Neural progenitor cell (in vitro differentiated cells): ENCODE data around the gene C6orf89. TPM values are rescaled to one million over a fixed set of nuclear protein-coding genes. Genes with fewer than 3 reads are reported as not detected.

Experiments
- DNase-seq: peaks from one replicate; pipeline ENCODE4 v3.0.0-alpha.2; 2016; ENCODE audit warnings: low spot score
- H2AFZ ChIP-seq: fragments of 200-600 bp; sonication (generic); replicated peaks from 2 replicates; pipeline ENCODE4 v1.6.1; 2016; ENCODE audit warnings: antibody characterized with exemption
- H3F3A ChIP-seq: fragments of 200-600 bp; sonication (generic); 2 replicates; pipeline ENCODE4 v1.6.1; 2016; ENCODE audit warnings: antibody characterized with exemption, low read depth
- H3K27ac ChIP-seq: fragments of 200-600 bp; sonication (generic); 2 replicates; pipeline ENCODE4 v1.5.1; 2016; ENCODE audit warnings: mild to moderate bottlenecking
- H3K27me3 ChIP-seq: fragments of 200-600 bp; sonication (generic); 2 replicates; pipeline ENCODE4 v1.6.1; 2016; ENCODE audit warnings: mild to moderate bottlenecking, moderate library complexity
- H3K36me3 ChIP-seq: fragments of 200-600 bp; sonication (generic); 2 replicates; pipeline ENCODE4 v1.5.1; 2016
- H3K4me1 ChIP-seq: fragments of 200-600 bp; sonication (generic); 2 replicates; pipeline ENCODE4 v1.6.1; 2016; ENCODE audit warnings: mixed run types
- H3K4me2 ChIP-seq: fragments of 200-600 bp; sonication (generic); 2 replicates; pipeline ENCODE4 v1.6.1; 2016
- H3K4me3 ChIP-seq: fragments of 200-600 bp; sonication (generic); 2 replicates; pipeline ENCODE4 v1.5.1; 2016
- H3K79me2 ChIP-seq: fragments of 200-600 bp; sonication (generic); 2 replicates; pipeline ENCODE4 v1.6.1; 2016; ENCODE audit warnings: low read depth
- H3K9ac ChIP-seq: fragments of 200-600 bp; sonication (generic); 2 replicates; pipeline ENCODE4 v1.6.1; 2016
- H3K9me3 ChIP-seq: fragments of 200-600 bp; sonication (generic); 2 replicates; pipeline ENCODE4 v1.5.1; 2016; ENCODE audit warnings: low read depth
- H4K20me1 ChIP-seq: fragments of 200-600 bp; sonication (generic); 2 replicates; pipeline ENCODE4 v1.6.1; 2016; ENCODE audit warnings: low read depth
- H3K27ac Mint-ChIP-seq: 3 replicates; pipeline ENCODE4 v1.8.0; 2021; ENCODE audit warnings: mixed read lengths
- H3K27me3 Mint-ChIP-seq: 2 replicates; pipeline ENCODE4 v1.8.0; 2022; ENCODE audit warnings: low read depth, mild to moderate bottlenecking, inconsistent platforms, moderate library complexity, mixed read lengths; ENCODE audit not compliant: insufficient read depth
- H3K36me3 Mint-ChIP-seq: 3 replicates; pipeline ENCODE4 v1.8.0; 2021; ENCODE audit warnings: mixed read lengths
- H3K4me1 Mint-ChIP-seq: 3 replicates; pipeline ENCODE4 v1.8.0; 2021; ENCODE audit warnings: mixed read lengths
- H3K4me3 Mint-ChIP-seq: 3 replicates; pipeline ENCODE4 v1.8.0; 2021; ENCODE audit warnings: mild to moderate bottlenecking, moderate library complexity, mixed read lengths
- H3K9me3 Mint-ChIP-seq: 3 replicates; pipeline ENCODE4 v1.8.0; 2020; ENCODE audit warnings: mixed read lengths
- EZH2 ChIP-seq: fragments of 200-600 bp; sonication (generic); IDR thresholded peaks from 2 replicates; pipeline ENCODE4 v1.6.1; 2017; ENCODE audit warnings: antibody characterized with exemption, mild to moderate bottlenecking, moderate library complexity
- EZH2phosphoT487 ChIP-seq: fragments of 200-600 bp; sonication (generic); IDR thresholded peaks from 2 replicates; pipeline ENCODE4 v1.6.1; 2017; ENCODE audit warnings: antibody characterized with exemption
- total RNA-seq: library from RNA; depleted of rRNA; stranded (reverse); fragments of >200 nt; gene quantifications from 2 replicates; pipeline ENCODE4 v1.2.3, GENCODE V29; 2015; ENCODE audit warnings: low replicate concordance
- TF ChIP-seq, protein P1 (sequence below): fragments of 200-600 bp; sonication (generic); IDR thresholded peaks from 2 replicates; pipeline ENCODE4 v1.5.1; 2017; ENCODE audit warnings: antibody characterized with exemption, mild to moderate bottlenecking

The C6orf89 gene
- total RNA-seq, 1 donor from 2014 or later, result 21.2 TPM

DNA sequence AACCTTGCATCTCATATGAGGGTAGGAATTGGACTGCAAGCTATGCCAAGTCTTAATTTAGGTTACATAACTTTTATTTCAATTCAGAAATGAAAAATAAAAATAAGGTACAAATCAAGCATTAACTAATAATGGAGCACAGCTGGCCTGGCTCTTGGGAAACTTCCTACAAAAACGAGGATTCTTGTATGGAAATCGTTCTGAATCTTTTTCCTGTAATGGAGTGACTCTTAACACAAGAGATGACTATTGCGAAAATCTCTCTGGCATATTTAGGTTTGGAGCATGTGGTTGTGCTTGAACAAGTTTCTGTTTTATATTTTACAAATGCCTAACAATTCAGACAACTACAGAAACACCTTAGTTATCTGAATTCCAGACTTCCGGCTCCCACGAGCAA lies 34.8 kb downstream of the C6orf89 start:
- Mint-ChIP-seq H3K4me3 (no peak overlapping the region), H3K9me3 (no peaks in the 10 kb centered on the region), H3K4me1 (no peaks in the 10 kb centered on the region), H3K27me3 (peaks cover 2% of the 10 kb centered on the region), H3K36me3 (peaks cover 10% of the 10 kb centered on the region), H3K27ac (no peak overlapping the region)
- Histone ChIP-seq H3K4me2 (no peak overlapping the region), H2AFZ (no peak overlapping the region), H3F3A (no peaks in the 10 kb centered on the region), H3K4me1 (no peaks in the 10 kb centered on the region), H3K27me3 (no peaks in the 10 kb centered on the region), H3K9me3 (no peaks in the 10 kb centered on the region), H3K9ac (no peak overlapping the region), H3K27ac (no peak overlapping the region), H4K20me1 (no peaks in the 10 kb centered on the region), H3K4me3 (no peak overlapping the region), H3K79me2 (no peaks in the 10 kb centered on the region), H3K36me3 (no peaks in the 10 kb centered on the region)
- TF ChIP-seq, protein P1, sequence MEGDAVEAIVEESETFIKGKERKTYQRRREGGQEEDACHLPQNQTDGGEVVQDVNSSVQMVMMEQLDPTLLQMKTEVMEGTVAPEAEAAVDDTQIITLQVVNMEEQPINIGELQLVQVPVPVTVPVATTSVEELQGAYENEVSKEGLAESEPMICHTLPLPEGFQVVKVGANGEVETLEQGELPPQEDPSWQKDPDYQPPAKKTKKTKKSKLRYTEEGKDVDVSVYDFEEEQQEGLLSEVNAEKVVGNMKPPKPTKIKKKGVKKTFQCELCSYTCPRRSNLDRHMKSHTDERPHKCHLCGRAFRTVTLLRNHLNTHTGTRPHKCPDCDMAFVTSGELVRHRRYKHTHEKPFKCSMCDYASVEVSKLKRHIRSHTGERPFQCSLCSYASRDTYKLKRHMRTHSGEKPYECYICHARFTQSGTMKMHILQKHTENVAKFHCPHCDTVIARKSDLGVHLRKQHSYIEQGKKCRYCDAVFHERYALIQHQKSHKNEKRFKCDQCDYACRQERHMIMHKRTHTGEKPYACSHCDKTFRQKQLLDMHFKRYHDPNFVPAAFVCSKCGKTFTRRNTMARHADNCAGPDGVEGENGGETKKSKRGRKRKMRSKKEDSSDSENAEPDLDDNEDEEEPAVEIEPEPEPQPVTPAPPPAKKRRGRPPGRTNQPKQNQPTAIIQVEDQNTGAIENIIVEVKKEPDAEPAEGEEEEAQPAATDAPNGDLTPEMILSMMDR, result no peak
- TF ChIP-seq EZH2 (no peak), EZH2phosphoT487 (no peak)
- no peak for DNase-seq

DNA sequence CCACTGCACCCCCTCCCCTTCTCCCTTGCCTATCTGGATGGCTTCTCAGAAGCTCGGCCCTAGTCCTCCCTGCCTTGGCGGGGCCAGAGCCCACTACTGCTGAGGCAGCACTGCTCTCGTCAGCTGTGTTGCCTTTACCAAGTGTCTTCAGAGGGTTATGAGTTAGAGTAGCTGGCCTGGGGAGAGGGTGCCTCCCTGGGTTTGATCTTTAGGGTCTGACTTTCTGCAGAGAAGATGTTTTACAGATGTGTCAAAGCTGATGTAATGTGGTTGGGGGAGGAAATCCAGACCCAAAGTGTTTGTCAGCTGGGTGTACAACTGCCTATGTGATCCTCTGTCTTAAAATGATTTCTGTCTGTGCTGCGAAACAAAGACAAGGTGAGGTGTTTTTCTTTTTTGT lies 38.4 kb downstream of the C6orf89 start:
- TF ChIP-seq, protein P1, result no peak
- no peak for TF ChIP-seq EZH2phosphoT487
- no peak for TF ChIP-seq EZH2
- no peak overlapping the region for H3K27ac Mint-ChIP-seq
- Histone ChIP-seq H3K36me3 (no peaks in the 10 kb centered on the region), H3K4me2 (no peak overlapping the region), H3K9ac (no peak overlapping the region), H2AFZ (no peak overlapping the region), H3K4me1 (no peaks in the 10 kb centered on the region), H4K20me1 (no peaks in the 10 kb centered on the region), H3F3A (no peaks in the 10 kb centered on the region), H3K27ac (no peak overlapping the region), H3K9me3 (no peaks in the 10 kb centered on the region), H3K79me2 (no peaks in the 10 kb centered on the region), H3K4me3 (no peak overlapping the region), H3K27me3 (no peaks in the 10 kb centered on the region)
- DNase-seq, result no peak
- peaks cover 6% of the 10 kb centered on the region for H3K4me1 Mint-ChIP-seq
- H3K36me3 Mint-ChIP-seq, result peaks cover 10% of the 10 kb centered on the region
- H3K27me3 Mint-ChIP-seq, result peaks cover 4% of the 10 kb centered on the region
- H3K9me3 Mint-ChIP-seq, result no peaks in the 10 kb centered on the region
- no peak overlapping the region for H3K4me3 Mint-ChIP-seq

DNA sequence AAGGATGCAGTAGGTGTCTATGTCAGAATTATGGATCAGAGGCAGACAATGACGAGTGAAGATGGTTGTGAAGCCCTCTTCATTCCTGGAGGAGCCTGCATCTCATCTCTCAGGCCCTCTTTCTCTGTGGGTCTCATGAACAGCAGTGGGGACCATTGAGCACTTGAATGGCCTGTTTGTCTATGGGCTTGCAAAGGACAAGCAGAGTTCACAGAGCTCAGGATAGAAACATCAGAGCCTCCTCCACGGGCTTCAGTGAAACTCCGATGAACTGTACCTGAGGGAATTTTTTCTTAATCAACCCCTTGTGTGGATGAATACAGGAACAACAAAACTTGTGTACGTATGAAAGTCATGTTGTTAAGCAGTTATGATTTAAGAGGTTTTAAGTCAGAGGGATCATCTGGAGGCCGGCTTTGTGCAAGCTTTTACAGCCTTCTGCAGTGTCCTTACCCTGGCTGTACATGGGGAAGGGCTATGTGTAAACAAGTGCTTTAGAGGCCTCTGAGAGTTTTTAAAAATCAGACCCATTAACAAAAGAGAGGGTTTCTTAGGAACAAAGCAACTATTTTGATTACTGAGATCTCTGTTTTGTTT lies 39.1 kb downstream of the C6orf89 start:
- Histone ChIP-seq H3K9me3 (no peaks in the 10 kb centered on the region), H3K79me2 (no peaks in the 10 kb centered on the region), H3F3A (no peaks in the 10 kb centered on the region), H3K36me3 (no peaks in the 10 kb centered on the region), H3K4me1 (no peaks in the 10 kb centered on the region), H2AFZ (no peak overlapping the region), H3K4me2 (no peak overlapping the region), H3K27ac (no peak overlapping the region), H3K27me3 (no peaks in the 10 kb centered on the region), H4K20me1 (no peaks in the 10 kb centered on the region), H3K4me3 (no peak overlapping the region), H3K9ac (no peak overlapping the region)
- DNase-seq, result no peak
- peaks cover 10% of the 10 kb centered on the region for H3K36me3 Mint-ChIP-seq
- TF ChIP-seq, protein P1, result no peak
- TF ChIP-seq EZH2phosphoT487, result no peak
- no peak for TF ChIP-seq EZH2
- H3K27ac Mint-ChIP-seq, result no peak overlapping the region
- H3K4me1 Mint-ChIP-seq, result peaks cover 11% of the 10 kb centered on the region
- peaks cover 4% of the 10 kb centered on the region for H3K27me3 Mint-ChIP-seq
- no peak overlapping the region for H3K4me3 Mint-ChIP-seq
- no peaks in the 10 kb centered on the region for H3K9me3 Mint-ChIP-seq
